SK-N-SH treated with all-trans-retinoic acid at 6 μM for 48 hours (cell line): ENCODE data around the gene GNGT2.

Experiments used
- ATAC-seq: fragments of 200-7000 bp; cut with Tn5 transposase; 3 replicates; pipeline ENCODE4 v1.9.1; 2020; ENCODE audit warnings: mild to moderate bottlenecking, moderate library complexity
- ARNTL ChIP-seq: fragments of 450-650 bp; formaldehyde crosslinking; IDR thresholded peaks from 2 replicates; pipeline ENCODE4 v1.5.0; 2020; ENCODE audit warnings: low read depth, mild to moderate bottlenecking, moderate library complexity, borderline replicate concordance
- BACH2 ChIP-seq: fragments of 250-450 bp; sonication (Bioruptor Pico); IDR thresholded peaks from 2 replicates; pipeline ENCODE4 v1.9.0; 2021; ENCODE audit warnings: mild to moderate bottlenecking, borderline replicate concordance
- CSDC2 ChIP-seq: fragments of 250-450 bp; sonication (Bioruptor Pico); IDR thresholded peaks from 2 replicates; pipeline ENCODE4 v1.5.0; 2020; ENCODE audit warnings: mild to moderate bottlenecking, moderate library complexity
- ESRRG ChIP-seq: fragments of 250-450 bp; sonication (Bioruptor Pico); IDR thresholded peaks from 2 replicates; pipeline ENCODE4 v1.6.1; 2021; ENCODE audit warnings: mild to moderate bottlenecking
- ISL1 ChIP-seq: fragments of 250-450 bp; sonication (Bioruptor Pico); IDR thresholded peaks from 2 replicates; pipeline ENCODE4 v2.1.2; 2022; ENCODE audit warnings: mild to moderate bottlenecking, moderate library complexity
- OSR1 ChIP-seq: fragments of 250-450 bp; sonication (Bioruptor Pico); IDR thresholded peaks from 2 replicates; pipeline ENCODE4 v1.8.0; 2022; ENCODE audit warnings: moderate library complexity, mild to moderate bottlenecking, inconsistent platforms
- PPARA ChIP-seq: fragments of 250-450 bp; sonication (Bioruptor Pico); IDR thresholded peaks from 2 replicates; pipeline ENCODE4 v1.5.0; 2020; ENCODE audit warnings: mild to moderate bottlenecking, borderline replicate concordance
- RARB ChIP-seq: fragments of 250-450 bp; sonication (Bioruptor Pico); IDR thresholded peaks from 2 replicates; pipeline ENCODE4 v1.8.0; 2021; ENCODE audit warnings: mild to moderate bottlenecking, moderate library complexity
- SNAI2 ChIP-seq: fragments of 250-450 bp; sonication (Bioruptor Pico); IDR thresholded peaks from 2 replicates; pipeline ENCODE4 v1.5.0; 2020; ENCODE audit warnings: mild to moderate bottlenecking, moderate library complexity
- TOX ChIP-seq: fragments of 250-450 bp; sonication (Bioruptor Pico); IDR thresholded peaks from 2 replicates; pipeline ENCODE4 v1.8.0; 2021; ENCODE audit warnings: mild to moderate bottlenecking, moderate library complexity, borderline replicate concordance
- ZC3H10 ChIP-seq: fragments of 250-450 bp; sonication (Bioruptor Pico); IDR thresholded peaks from 2 replicates; pipeline ENCODE4 v1.5.1; 2021; ENCODE audit warnings: mild to moderate bottlenecking, moderate library complexity
- ZFP3 ChIP-seq: fragments of 250-450 bp; sonication (Bioruptor Pico); IDR thresholded peaks from 2 replicates; pipeline ENCODE4 v1.5.0; 2020; ENCODE audit warnings: mild to moderate bottlenecking, moderate library complexity
- ZFP30 ChIP-seq: fragments of 450-650 bp; formaldehyde crosslinking; IDR thresholded peaks from 2 replicates; pipeline ENCODE4 v1.5.0; 2022; ENCODE audit warnings: mild to moderate bottlenecking, moderate library complexity
- ZNF70 ChIP-seq: fragments of 450-650 bp; formaldehyde crosslinking; IDR thresholded peaks from 2 replicates; pipeline ENCODE4 v1.5.0; 2020; ENCODE audit warnings: mild to moderate bottlenecking, moderate library complexity
- ZNF8 ChIP-seq: fragments of 450-650 bp; formaldehyde crosslinking; IDR thresholded peaks from 2 replicates; pipeline ENCODE4 v1.5.0; 2020; ENCODE audit warnings: mild to moderate bottlenecking, moderate library complexity
- TF ChIP-seq, protein P1 (sequence below): fragments of 250-450 bp; sonication (Bioruptor Pico); IDR thresholded peaks from 2 replicates; pipeline ENCODE4 v1.8.0; 2021; ENCODE audit warnings: low read depth, mild to moderate bottlenecking, moderate library complexity, borderline replicate concordance
- TF ChIP-seq, protein P2 (sequence below): fragments of 250-450 bp; sonication (Bioruptor Pico); IDR thresholded peaks from 2 replicates; pipeline ENCODE4 v1.5.0; 2020; ENCODE audit warnings: mild to moderate bottlenecking, moderate library complexity
- TF ChIP-seq, protein P3 (sequence below): fragments of 250-450 bp; sonication (Bioruptor Pico); IDR thresholded peaks from 2 replicates; pipeline ENCODE4 v1.8.0; 2020; ENCODE audit warnings: mild to moderate bottlenecking, moderate library complexity, borderline replicate concordance

The GNGT2 gene

DNA sequence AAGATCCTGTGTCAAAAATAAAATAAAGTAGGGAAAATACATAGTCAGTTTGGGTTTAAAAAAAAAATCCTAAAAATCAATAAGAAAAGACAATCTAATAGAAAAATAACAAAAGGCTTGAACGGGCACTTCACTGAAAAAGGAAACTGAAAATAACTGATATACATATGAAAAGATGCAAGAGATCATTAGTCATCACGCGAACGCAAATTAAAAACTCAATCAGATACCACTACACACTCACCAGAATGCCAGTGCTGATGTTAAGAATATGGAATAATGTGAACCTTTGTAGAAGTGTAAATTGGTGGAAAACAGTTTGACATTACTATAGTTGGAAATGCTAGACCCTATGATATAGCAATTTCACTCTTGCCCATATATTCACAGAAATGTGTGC lies 14.6 kb downstream of the GNGT2 start:
- ATAC-seq = no peak
- TF ChIP-seq ARNTL (CRISPR knock-in tag) (no peak), PPARA (CRISPR knock-in tag) (no peak), CSDC2 (CRISPR knock-in tag) (no peak), ZFP30 (CRISPR knock-in tag) (no peak), SNAI2 (CRISPR knock-in tag) (no peak), OSR1 (CRISPR knock-in tag) (no peak)

DNA sequence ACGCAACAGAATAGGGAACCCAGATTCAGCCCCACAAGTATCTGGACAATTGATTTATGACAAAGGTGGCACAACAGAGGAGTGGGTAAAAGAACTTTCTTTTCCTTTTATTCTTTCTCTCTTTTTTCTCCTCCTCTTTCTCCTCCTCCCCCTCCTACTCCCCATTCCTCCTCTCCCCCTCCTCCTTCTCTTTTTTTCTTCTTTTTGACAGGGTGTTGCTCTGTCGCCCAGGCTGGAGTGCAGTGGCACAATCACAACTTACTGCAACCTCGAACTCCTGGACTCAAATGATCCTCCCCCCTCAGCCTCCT lies 16.1 kb downstream of the GNGT2 start:
- ATAC-seq = no peak
- TF ChIP-seq ARNTL (CRISPR knock-in tag) (no peak), ESRRG (no peak), RARB (CRISPR knock-in tag) (no peak), PPARA (CRISPR knock-in tag) (no peak), ZNF8 (CRISPR knock-in tag) (no peak), ZNF70 (CRISPR knock-in tag) (no peak), ZFP30 (CRISPR knock-in tag) (no peak), ISL1 (CRISPR knock-in tag) (no peak), SNAI2 (CRISPR knock-in tag) (no peak), TOX (CRISPR knock-in tag) (no peak), ZFP3 (CRISPR knock-in tag) (no peak), ZC3H10 (CRISPR knock-in tag) (no peak)
- TF ChIP-seq, protein P1, sequence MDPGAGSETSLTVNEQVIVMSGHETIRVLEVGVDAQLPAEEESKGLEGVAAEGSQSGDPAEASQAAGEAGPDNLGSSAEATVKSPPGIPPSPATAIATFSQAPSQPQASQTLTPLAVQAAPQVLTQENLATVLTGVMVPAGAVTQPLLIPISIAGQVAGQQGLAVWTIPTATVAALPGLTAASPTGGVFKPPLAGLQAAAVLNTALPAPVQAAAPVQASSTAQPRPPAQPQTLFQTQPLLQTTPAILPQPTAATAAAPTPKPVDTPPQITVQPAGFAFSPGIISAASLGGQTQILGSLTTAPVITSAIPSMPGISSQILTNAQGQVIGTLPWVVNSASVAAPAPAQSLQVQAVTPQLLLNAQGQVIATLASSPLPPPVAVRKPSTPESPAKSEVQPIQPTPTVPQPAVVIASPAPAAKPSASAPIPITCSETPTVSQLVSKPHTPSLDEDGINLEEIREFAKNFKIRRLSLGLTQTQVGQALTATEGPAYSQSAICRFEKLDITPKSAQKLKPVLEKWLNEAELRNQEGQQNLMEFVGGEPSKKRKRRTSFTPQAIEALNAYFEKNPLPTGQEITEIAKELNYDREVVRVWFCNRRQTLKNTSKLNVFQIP = no peak
- TF ChIP-seq, protein P2, sequence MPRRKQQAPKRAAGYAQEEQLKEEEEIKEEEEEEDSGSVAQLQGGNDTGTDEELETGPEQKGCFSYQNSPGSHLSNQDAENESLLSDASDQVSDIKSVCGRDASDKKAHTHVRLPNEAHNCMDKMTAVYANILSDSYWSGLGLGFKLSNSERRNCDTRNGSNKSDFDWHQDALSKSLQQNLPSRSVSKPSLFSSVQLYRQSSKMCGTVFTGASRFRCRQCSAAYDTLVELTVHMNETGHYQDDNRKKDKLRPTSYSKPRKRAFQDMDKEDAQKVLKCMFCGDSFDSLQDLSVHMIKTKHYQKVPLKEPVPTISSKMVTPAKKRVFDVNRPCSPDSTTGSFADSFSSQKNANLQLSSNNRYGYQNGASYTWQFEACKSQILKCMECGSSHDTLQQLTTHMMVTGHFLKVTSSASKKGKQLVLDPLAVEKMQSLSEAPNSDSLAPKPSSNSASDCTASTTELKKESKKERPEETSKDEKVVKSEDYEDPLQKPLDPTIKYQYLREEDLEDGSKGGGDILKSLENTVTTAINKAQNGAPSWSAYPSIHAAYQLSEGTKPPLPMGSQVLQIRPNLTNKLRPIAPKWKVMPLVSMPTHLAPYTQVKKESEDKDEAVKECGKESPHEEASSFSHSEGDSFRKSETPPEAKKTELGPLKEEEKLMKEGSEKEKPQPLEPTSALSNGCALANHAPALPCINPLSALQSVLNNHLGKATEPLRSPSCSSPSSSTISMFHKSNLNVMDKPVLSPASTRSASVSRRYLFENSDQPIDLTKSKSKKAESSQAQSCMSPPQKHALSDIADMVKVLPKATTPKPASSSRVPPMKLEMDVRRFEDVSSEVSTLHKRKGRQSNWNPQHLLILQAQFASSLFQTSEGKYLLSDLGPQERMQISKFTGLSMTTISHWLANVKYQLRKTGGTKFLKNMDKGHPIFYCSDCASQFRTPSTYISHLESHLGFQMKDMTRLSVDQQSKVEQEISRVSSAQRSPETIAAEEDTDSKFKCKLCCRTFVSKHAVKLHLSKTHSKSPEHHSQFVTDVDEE (CRISPR knock-in tag) = no peak

DNA sequence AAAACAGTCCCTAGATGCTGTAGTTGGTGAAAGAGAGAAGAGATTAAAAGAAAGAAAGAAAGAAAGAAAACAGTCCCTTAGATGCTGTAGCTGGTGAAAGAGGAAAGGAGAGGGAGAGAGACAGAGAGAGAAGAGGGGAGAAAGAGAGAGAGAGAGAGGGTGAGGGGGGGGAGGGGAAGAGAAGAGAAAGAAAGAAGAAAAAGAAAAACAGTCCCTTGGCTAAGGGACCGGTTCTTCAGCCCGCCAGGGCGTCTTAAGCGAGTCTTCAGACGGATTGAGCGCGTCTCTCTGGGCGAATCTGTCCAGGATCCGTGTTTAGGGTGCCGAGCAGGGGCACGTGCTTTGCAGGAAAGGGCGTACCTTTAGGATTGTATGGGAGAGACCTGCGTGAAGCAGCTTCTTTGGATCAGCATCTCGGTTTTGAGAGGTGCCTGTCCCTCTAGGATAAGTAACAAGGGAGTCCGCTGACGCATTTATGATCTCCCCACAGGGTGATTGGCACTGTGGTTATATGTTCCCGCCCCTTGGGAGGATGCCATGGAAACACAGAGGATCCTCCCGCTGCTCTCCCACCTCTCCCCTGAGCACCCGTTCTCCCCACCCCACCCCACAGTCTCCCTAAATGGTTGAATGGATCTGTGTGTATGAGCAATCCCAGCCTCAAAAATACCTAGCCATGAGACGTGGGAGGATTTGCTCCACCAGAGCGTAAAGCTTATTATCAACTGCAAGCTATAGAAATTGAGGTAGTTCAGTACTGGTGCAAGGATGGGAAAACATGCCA lies 16.7 kb downstream of the GNGT2 start:
- TF ChIP-seq ARNTL (CRISPR knock-in tag) = no peak
- TF ChIP-seq OSR1 (CRISPR knock-in tag) = no peak
- no peak for TF ChIP-seq TOX (CRISPR knock-in tag)
- TF ChIP-seq, protein P3, sequence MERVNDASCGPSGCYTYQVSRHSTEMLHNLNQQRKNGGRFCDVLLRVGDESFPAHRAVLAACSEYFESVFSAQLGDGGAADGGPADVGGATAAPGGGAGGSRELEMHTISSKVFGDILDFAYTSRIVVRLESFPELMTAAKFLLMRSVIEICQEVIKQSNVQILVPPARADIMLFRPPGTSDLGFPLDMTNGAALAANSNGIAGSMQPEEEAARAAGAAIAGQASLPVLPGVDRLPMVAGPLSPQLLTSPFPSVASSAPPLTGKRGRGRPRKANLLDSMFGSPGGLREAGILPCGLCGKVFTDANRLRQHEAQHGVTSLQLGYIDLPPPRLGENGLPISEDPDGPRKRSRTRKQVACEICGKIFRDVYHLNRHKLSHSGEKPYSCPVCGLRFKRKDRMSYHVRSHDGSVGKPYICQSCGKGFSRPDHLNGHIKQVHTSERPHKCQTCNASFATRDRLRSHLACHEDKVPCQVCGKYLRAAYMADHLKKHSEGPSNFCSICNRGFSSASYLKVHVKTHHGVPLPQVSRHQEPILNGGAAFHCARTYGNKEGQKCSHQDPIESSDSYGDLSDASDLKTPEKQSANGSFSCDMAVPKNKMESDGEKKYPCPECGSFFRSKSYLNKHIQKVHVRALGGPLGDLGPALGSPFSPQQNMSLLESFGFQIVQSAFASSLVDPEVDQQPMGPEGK (CRISPR knock-in tag) = no peak
- no peak for TF ChIP-seq ZNF70 (CRISPR knock-in tag)
- no peak for TF ChIP-seq ZNF8 (CRISPR knock-in tag)
- peak; percentile 19 for ATAC-seq

DNA sequence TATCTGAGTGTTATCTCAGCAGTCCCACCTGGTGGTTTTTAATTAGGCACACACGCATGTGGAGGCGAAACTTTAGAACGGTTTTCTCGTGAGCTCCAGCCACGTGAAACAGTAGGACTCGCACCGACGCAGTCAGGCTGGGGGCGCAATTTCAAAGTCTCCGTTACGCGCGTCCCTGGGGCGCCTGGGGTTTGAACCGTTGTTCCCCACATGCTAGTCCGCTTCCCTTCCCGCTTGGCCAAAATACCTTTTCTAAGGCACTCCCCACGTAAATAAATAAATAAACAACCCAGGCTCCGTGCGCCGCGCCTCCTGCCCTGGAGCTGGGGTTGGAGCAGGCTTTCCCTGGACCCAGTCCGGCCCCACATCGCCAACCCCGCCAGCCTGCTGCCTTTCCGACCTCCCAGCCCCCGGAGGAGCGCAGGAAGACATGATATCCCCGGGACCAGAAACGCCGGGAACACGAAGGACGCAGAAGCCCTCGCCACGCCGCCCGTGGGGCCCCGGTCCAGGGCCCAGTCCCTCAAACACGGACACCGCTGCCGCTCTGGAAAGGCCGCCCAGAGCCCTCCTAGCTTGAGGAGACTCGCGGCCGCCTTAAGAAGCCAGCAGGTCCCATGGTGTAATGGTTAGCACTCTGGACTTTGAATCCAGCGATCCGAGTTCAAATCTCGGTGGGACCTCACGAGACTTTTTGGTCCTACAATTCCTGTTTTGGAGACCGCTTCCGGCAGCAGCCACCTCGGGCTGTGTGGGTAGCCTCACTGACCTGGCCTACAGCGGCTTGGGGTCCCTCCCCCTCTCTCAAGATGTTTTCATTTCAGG lies 18.2 kb downstream of the GNGT2 start:
- ATAC-seq = peak; percentile 79
- TF ChIP-seq, protein P3 (CRISPR knock-in tag) = peak; percentile 81; the same call in 1 of the 2 replicates
- no peak for TF ChIP-seq TOX (CRISPR knock-in tag)
- TF ChIP-seq BACH2 (CRISPR knock-in tag) = no peak
